ENCODE measurements around the gene ARL6IP6. TPM values are rescaled to one million over a fixed set of nuclear protein-coding genes. Genes with fewer than 3 reads are reported as not detected.
A peak's percentile ranks its signal among the peaks of the same experiment; 100 is the strongest.
"Not testable (repeated sequence)": the region's sequence is repeated elsewhere in the genome, so short reads cannot be mapped to it uniquely, and the experiment has no call there.

ARL6IP6 gene
- total RNA-seq, 1 experiment from 2014 or later: 43.6 TPM

- POLR2A ChIA-PET (ENCODE audit: low non-redundant PET): no interaction called here
These were observed 43.8 kb downstream of the ARL6IP6 start for GRCh38 chr2:152762202-152762601.

GRCh38 chr2:152763208-152763607 is 44.8 kb downstream of the ARL6IP6 start:
- H3K4me3 ChIP-seq (ENCODE audit: low read depth, low read length, poor library complexity, severe bottlenecking); DNase-seq (ENCODE audit: low spot score); H3K9me3 ChIP-seq (ENCODE audit: low read depth, low read length, poor library complexity, severe bottlenecking); H3K27me3 ChIP-seq (replicated peaks; ENCODE audit: insufficient read depth, low read depth, low read length, poor library complexity); H3K4me1 ChIP-seq (ENCODE audit: insufficient read depth, low read length, poor library complexity, severe bottlenecking); POLR2A ChIA-PET (ENCODE audit: low non-redundant PET); intact Hi-C loops (cut with micrococcal nuclease; ENCODE audit: unreplicated experiment); H3K27ac ChIP-seq (ENCODE audit: low read depth, low read length, poor library complexity, severe bottlenecking); CTCF ChIA-PET; BruUV-seq (replicated peaks): not testable (repeated sequence)
- H3K36me3 ChIP-seq (ENCODE audit: insufficient read depth, low read length, poor library complexity, severe bottlenecking): peaks cover 12% of the 10 kb centered on the region

More at GRCh38 chr2:152762202-152762601, 43.8 kb downstream of the ARL6IP6 start:
- DNase-seq (ENCODE audit: low spot score): peak; percentile 79
- CTCF ChIA-PET: no interaction called here
- intact Hi-C loops (cut with micrococcal nuclease; ENCODE audit: unreplicated experiment): no loop called here
- TF ChIP-seq EZH2 (IDR thresholded peaks at IDR 0.05; ENCODE audit: borderline replicate concordance, low read depth, low read length, poor library complexity, severe bottlenecking): no peak
- no peak for TF ChIP-seq CTCF (conservative IDR thresholded peaks at IDR 0.05; ENCODE audit: low read depth, low read length)
- Histone ChIP-seq H3K9me3 (ENCODE audit: low read depth, low read length, poor library complexity, severe bottlenecking) (no peaks in the 10 kb centered on the region), H3K27ac (ENCODE audit: low read depth, low read length, poor library complexity, severe bottlenecking) (no peak overlapping the region), H3K4me3 (ENCODE audit: low read depth, low read length, poor library complexity, severe bottlenecking) (no peak overlapping the region), H3K27me3 (replicated peaks; ENCODE audit: insufficient read depth, low read depth, low read length, poor library complexity) (no peaks in the 10 kb centered on the region), H3K36me3 (ENCODE audit: insufficient read depth, low read length, poor library complexity, severe bottlenecking) (peaks cover 12% of the 10 kb centered on the region), H3K4me1 (ENCODE audit: insufficient read depth, low read length, poor library complexity, severe bottlenecking) (no peaks in the 10 kb centered on the region)
- no TSS peak for BruUV-seq (replicated peaks)

GRCh38 chr2:152763651-152764050 is 45.2 kb downstream of the ARL6IP6 start:
- Histone ChIP-seq H3K36me3 (ENCODE audit: insufficient read depth, low read length, poor library complexity, severe bottlenecking) (peaks cover 12% of the 10 kb centered on the region), H3K4me3 (ENCODE audit: low read depth, low read length, poor library complexity, severe bottlenecking) (no peak overlapping the region), H3K27ac (ENCODE audit: low read depth, low read length, poor library complexity, severe bottlenecking) (no peak overlapping the region), H3K9me3 (ENCODE audit: low read depth, low read length, poor library complexity, severe bottlenecking) (no peaks in the 10 kb centered on the region), H3K27me3 (replicated peaks; ENCODE audit: insufficient read depth, low read depth, low read length, poor library complexity) (no peaks in the 10 kb centered on the region), H3K4me1 (ENCODE audit: insufficient read depth, low read length, poor library complexity, severe bottlenecking) (no peaks in the 10 kb centered on the region)
- TF ChIP-seq CTCF (conservative IDR thresholded peaks at IDR 0.05; ENCODE audit: low read depth, low read length) (no peak), EZH2 (IDR thresholded peaks at IDR 0.05; ENCODE audit: borderline replicate concordance, low read depth, low read length, poor library complexity, severe bottlenecking) (no peak)
- no peak for DNase-seq (ENCODE audit: low spot score)
- CTCF ChIA-PET: no interaction called here
- BruUV-seq (replicated peaks): no TSS peak
- intact Hi-C loops (cut with micrococcal nuclease; ENCODE audit: unreplicated experiment): no loop called here
- POLR2A ChIA-PET (ENCODE audit: low non-redundant PET): no interaction called here

GRCh38 chr2:152766928-152767327 is 48.5 kb downstream of the ARL6IP6 start:
- ChIA-PET CTCF (no interaction called here), POLR2A (ENCODE audit: low non-redundant PET) (no interaction called here)
- TF ChIP-seq CTCF (conservative IDR thresholded peaks at IDR 0.05; ENCODE audit: low read depth, low read length) (no peak), EZH2 (IDR thresholded peaks at IDR 0.05; ENCODE audit: borderline replicate concordance, low read depth, low read length, poor library complexity, severe bottlenecking) (no peak)
- no TSS peak for BruUV-seq (replicated peaks)
- Histone ChIP-seq H3K27ac (ENCODE audit: low read depth, low read length, poor library complexity, severe bottlenecking) (no peak overlapping the region), H3K9me3 (ENCODE audit: low read depth, low read length, poor library complexity, severe bottlenecking) (no peaks in the 10 kb centered on the region), H3K27me3 (replicated peaks; ENCODE audit: insufficient read depth, low read depth, low read length, poor library complexity) (no peaks in the 10 kb centered on the region), H3K4me1 (ENCODE audit: insufficient read depth, low read length, poor library complexity, severe bottlenecking) (no peaks in the 10 kb centered on the region), H3K4me3 (ENCODE audit: low read depth, low read length, poor library complexity, severe bottlenecking) (no peak overlapping the region), H3K36me3 (ENCODE audit: insufficient read depth, low read length, poor library complexity, severe bottlenecking) (peaks cover 4% of the 10 kb centered on the region)
- DNase-seq (ENCODE audit: low spot score): no peak
- intact Hi-C loops (cut with micrococcal nuclease; ENCODE audit: unreplicated experiment): no loop called here
